ENCODE results near the gene MYB.
"Not testable (repeated sequence)": the region's sequence is repeated elsewhere in the genome, so short reads cannot be mapped to it uniquely, and the experiment has no call there.

Gene MYB

GRCh38 chr6:135224037-135224647 lies 43.0 kb downstream of the MYB start:
- no peak for DNase-seq

GRCh38 chr6:135225911-135226310 lies 44.8 kb downstream of the MYB start:
- no peak for DNase-seq

DNA sequence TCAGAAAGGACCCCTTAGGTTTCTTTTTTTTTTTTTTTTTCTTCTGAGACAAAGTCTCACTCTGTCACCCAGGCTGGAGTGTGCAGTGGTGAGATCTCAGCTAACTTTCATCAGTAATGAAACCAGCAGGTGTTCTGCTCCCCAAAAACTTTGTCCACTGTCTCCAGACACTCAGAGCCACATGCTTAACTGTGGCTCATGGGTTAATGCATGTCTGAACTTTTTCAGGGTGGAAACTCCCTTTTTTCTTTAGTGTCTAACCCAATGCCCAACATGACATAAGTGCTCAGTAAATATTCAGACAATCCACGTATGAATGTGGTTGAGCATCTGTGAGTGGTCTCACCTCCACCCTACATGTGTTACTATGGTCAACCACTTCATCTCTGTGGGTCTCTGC lies 45.4 kb downstream of the MYB start:
- DNase-seq: no peak

GRCh38 chr6:135227349-135227748 lies 46.2 kb downstream of the MYB start:
- DNase-seq: no peak

- no peak for DNase-seq
These were observed 46.6 kb downstream of the MYB start for GRCh38 chr6:135227758-135228157.

DNA sequence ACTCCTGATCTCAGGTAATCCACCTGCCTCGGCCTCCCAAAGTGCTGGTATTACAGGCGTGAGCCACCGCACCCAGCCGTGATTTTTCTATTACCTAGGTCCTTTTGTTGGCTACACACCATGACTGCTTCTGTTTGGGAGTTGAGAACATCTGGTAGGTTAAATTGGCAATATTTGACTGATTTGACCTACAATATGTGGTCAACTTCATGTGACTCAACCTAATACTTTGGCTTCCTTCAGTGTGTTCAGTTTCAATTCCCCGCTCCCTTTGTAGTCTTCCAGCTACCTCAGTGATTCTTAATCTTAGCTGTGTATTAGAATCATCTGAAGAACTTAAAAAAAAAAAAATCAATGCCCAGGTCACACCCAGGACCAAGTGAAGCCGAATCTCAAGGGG lies 47.4 kb downstream of the MYB start:
- DNase-seq: no peak

GRCh38 chr6:135229996-135230395 lies 48.9 kb downstream of the MYB start:
- DNase-seq: no peak

DNA sequence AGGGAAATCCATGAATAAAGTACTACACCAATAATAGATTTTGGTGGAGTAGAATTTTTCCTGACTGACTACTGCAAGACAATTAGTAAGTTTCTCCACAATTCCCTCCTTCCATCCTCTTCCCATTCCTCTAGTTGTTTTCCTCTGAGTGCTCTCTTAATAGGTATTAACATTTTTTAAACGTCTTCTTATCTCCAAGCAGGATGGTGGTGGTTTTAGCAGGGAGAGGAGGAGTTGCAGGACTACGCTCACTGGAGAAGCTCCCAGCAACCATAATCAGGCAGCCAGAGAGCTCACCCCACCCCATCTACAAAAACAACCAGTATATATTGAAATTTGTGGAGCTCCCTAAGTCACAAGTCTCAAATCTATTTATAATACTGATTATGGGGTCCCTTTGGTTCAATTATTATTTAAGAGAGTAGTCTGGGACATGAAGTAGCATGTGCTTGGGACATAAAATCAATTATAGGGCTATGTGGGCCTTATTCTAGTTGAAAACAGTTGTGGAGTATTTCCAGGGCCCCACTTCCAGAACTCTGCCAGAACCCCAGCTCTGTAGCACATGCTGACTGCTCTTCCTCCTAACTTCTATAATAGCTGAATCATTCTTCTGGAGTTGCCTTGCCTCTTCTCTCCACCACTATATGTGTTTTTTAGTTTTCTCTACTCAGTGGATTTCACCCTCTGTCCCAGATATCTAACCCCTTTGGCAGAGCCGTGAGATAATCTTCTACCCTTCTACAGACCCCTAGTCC lies 49.8 kb downstream of the MYB start:
- no peak for DNase-seq

DNA sequence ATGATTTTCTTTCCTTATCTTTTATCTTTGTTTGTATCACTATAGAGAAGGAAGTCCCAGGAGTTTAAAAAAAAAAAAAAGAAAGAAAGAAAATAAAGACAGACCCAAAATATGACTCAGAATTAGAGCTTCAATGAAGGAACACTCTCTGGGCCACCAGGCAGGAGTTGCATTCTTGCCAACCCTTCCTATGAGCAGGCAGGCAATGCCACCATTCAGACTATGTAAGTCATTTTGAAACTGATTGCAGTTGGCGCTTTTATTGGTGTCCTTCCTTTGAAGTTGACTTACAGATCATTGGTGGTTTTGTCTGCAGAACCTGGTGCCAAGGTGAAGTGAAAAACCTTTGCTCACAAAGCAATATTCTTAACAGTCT lies 50.3 kb downstream of the MYB start:
- no peak for DNase-seq

DNA sequence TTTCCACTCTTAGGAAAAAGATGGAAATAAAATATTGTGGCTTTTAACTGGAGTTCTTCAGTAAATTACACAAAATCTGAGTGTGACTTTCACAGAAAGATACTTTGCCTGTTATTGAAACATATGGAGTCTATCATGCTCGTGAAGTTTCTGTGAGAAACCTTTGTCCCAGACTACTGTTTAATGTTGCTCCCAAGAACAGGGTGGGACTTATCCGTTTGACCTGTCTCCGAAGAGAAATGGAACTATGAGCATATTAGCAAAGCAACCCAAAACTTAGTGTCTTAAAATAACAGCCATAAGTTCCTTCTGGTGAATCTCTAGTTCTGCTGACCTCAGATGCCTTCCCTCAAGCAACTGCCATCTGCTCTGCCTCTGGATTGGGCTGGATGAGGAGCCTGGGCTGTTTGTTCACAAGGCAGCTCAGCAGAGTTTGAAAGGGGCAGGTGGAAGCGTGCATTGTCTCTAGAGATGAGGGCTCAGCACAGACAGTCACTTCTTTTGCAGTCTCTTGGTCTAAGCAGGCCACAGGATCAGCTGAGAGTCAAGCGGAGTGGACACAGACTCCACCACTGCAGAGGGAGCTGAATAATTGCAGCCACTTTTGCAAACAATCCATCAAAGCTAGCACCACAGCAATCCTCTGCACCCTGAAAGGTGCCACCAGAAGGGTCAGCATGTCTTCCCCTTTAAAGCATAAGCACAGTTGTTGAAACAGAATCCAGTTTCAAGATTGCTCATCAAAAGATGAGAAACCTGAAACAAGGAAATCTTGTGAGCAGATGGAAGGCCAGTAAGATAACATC lies 52.8 kb downstream of the MYB start:
- DNase-seq: no peak

DNA sequence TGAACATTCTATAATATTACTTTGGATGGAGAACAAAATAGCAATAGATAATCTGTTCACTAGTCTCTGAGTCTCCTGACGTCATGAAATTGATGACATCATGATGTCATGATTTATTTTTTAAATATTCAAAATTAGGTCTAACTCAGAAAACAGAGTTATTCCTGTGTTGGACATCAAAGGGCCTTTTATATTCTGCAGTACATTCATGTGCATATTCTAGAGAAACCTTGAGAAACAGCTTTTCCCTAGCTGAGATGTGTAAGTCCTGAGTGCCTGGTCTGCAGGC lies 53.3 kb downstream of the MYB start:
- no peak for DNase-seq

- no peak for DNase-seq
These were observed 54.6 kb downstream of the MYB start for GRCh38 chr6:135235716-135236115.

- DNase-seq: no peak
These were observed 55.2 kb downstream of the MYB start for GRCh38 chr6:135236319-135236718.

- no peak for DNase-seq
These were observed 55.6 kb downstream of the MYB start for GRCh38 chr6:135236732-135237131.

DNA sequence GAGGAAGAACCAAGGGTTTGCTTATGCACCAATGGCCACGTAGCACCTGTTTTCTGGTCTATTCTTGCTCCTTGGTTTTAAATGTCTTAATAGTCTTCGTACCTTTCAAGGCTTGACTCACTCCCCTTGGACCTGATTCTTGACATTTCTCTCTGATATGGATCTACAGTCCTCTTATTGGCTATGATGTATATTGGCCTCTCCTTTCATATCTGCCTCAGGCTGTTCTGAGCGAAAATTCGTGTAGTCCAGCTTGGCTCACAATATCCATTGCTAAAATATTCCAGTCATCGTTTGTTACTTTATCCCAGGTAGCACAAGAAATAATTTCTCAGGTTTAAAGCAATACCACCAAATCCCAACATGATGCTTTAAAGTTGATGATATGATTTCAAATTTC lies 59.6 kb downstream of the MYB start:
- DNase-seq: no peak

DNA sequence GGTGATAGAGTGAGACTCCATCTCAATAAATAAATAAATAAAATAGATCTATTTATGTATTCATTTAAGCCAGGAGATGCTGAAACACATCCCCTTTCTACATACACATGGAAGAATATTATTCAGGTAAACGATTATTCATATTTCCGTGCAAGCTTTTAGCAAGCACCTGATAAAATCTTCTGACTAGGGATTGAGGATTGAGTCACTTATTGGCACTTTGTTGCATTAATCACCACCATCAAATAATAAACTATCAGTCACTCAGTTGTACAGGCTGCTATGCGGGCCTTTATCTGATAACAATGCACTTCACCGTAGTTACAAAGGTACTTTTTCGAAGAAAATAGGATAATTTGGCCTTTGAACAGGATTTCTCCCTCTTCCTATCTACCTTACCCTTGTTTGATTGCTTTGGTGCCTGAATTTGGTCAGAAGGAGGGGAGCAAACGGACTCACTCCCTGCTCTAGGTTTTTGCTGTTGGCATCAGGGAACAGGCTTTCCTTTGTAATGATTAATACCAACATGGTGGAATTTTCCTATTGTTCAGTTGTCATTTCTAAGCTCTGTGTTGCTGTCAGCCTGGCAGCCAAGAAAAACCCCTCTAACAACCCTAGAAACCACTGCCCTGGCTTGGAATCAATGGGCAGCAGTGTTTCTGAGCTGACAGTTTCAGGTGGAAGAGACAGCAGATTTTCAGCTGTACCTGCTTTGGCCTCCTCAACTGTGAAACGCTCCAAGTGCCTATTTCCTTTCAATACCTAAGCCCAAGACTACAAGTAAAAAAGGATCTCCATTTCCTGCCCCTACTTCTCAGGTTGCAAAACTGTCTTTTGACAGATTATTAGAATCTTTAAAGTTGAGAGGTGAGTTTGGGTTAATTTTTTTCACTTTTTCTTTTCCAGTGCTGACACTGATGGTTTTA lies 63.0 kb downstream of the MYB start:
- DNase-seq: no peak

DNA sequence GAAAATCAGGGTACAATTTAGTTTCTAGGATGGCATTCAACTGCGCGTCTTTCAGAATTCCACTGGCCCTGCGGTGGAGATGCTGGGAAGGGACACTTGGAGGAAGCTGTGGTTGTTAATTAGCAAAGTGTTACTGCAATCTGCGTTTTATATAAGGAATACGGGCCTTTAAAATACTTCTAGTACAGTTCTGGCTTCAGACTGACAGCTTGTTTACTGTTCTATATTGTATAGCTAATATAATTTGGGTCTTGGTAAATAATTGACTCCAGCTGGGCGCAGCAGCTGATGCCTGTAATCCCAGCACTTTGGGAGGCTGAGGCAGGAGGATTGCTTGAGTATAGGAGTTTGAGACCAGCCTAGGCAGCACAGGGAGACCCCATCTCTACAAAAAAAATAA lies 63.7 kb downstream of the MYB start:
- no peak for DNase-seq

DNA sequence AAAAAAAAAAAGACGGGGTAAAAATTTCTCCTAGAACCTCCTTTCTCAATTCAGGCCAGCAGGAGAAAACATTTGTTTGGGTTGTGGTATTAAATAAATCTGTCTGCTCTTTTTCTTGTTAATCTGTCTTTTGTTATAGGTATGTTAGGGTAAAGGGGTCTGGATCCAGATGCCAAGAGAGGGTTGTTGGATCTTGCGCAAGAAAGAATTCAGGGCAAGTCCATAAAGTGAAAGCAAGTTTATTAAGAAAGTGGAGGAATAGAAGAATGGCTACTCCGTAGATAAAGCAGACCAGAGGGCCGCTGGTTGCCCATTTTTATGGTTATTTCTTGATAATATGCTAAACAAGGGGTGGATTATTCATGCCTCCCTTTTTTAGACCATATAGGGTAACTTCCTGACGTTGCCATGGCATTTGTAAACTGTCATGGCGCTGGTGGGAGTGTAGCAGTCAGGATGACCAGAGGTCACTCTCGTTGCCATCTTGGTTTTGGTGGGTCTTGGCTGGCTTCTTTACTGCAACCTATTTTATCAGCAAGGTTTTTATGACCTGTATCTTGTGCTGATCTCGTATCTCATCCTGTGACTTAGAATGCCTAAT lies 65.4 kb downstream of the MYB start:
- DNase-seq: not testable (repeated sequence)

DNA sequence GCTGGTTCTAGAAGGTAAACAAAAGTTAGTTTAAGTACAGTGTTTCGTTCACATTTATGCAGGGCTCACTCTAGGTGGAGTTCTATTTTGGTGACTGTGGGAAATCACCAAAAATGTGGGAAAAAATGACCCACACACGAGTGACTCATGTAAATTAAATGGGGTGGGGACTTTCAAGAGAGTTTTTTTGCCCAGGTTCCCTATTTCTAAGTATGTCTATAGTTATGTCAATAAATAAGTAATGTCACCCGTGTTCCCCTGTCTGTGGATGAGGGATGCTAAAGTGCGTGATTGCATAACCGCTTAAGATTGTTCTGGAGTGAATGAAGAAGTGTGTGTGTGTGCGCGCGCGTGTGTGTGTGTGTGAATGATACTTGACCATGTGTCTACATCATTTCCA lies 69.1 kb downstream of the MYB start:
- DNase-seq: no peak

- DNase-seq: no peak
These were observed 69.8 kb downstream of the MYB start for GRCh38 chr6:135250751-135251497.

- DNase-seq: no peak
These were observed 70.7 kb downstream of the MYB start for GRCh38 chr6:135251498-135252441.

Measured in stimulated activated CD4-positive, alpha-beta T cell treated with anti-CD3 and anti-CD28 coated beads, Interleukin-4, amount 100 ng/mL, for 1 hour (primary cell).